ENCODE measurements around the gene GCAT.
A peak's percentile ranks its signal among the peaks of the same experiment; 100 is the strongest.

The GCAT gene

GRCh38 chr22:37807410-37808293 lies at the start of gene GCAT:
Gene GCAT (plus strand): TSS chr22:37807934. CDS start chr22:37807968, 34 bp downstream.
- DNase-seq (ENCODE audit: low read depth in 1 of 2, low spot score in 1 of 2), result peak; percentile 75 to 85

GRCh38 chr22:37758694-37759093 lies 49.0 kb upstream of the GCAT start:
- no peak for DNase-seq (ENCODE audit: low read depth in 1 of 2, low spot score in 1 of 2)

DNA sequence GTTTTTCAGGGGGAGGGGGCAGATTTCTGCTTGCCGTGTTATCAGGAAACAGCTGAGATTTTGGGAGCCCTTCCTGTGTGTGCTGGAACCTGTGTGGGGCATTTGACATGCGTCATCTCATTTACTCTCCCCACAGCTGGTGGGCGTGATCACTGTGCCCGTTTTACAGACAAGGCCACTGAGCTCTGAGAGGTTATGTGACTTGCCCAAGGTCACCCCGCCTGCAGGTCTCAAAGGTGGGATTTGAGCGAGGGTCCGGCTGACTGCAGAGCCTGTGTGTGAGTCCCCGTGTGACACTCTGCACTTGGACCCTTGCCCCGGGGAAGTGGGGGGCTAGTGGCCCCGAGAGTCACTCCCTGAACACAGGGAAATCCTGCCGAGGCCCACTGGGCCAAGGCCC lies 48.5 kb upstream of the GCAT start:
- DNase-seq (ENCODE audit: low read depth in 1 of 2, low spot score in 1 of 2), result no peak

DNA sequence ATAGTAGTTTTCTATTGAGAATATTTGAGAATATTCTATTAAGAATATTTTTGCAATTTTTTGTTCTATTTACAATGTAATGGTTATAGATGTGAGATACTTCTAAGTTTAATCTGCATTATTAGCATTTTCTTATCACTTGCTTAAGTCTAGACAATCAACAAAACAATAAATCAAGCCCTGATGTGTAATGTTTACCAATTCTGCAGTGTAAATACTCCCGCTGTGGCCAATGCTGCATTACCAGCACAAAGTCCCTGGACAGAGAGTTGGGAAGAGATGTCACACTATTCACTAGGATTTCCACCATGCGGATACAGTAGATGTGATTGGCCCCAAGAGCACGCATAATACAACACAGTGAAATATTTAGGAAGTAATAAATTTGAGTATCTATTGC lies 47.6 kb upstream of the GCAT start:
- DNase-seq (ENCODE audit: low read depth in 1 of 2, low spot score in 1 of 2), result no peak

GRCh38 chr22:37762389-37762836 lies 45.3 kb upstream of the GCAT start:
- no peak for DNase-seq (ENCODE audit: low read depth in 1 of 2, low spot score in 1 of 2)

DNA sequence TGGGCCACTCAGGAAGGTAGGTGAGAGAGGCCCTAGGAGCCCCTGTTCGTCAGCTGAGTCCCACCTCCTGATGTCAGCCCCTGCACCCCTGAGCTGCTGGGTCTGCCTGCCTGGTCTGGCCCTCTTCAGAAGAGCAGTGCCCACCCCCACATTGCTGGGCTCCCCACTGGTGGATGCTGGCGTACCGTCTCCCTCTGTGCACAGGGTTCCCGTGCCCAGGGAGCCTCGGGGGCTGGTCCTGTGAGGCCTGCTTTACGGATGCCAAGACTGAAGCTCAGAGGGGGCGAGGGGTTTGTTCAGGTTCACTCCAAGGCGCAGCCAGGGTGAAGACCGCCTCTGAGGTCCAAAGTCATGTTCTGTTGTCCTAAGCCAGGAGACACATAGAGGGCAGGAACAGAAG lies 44.7 kb upstream of the GCAT start:
- DNase-seq (ENCODE audit: low read depth in 1 of 2, low spot score in 1 of 2), result no peak

DNA sequence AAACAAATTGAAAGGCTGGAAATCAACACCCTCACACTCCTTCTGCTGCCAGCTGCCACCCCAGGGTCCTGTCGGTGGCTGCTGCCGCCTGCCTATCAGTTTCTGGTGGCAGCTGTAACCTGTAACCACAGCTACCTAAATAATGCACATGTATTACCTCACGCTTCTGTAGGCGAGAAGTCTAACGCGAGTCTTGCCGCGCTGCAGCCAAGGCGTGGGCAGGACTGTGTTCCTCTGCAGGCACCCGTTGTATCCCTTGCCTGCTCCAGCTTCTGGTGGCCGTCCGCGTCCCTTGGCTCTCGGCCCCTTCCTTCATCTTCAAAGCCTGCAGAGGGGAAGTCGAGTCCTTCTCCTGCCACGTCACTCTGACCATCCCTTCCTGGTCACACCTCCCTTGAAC lies 44.1 kb upstream of the GCAT start:
- DNase-seq (ENCODE audit: low read depth in 1 of 2, low spot score in 1 of 2), result no peak

DNA sequence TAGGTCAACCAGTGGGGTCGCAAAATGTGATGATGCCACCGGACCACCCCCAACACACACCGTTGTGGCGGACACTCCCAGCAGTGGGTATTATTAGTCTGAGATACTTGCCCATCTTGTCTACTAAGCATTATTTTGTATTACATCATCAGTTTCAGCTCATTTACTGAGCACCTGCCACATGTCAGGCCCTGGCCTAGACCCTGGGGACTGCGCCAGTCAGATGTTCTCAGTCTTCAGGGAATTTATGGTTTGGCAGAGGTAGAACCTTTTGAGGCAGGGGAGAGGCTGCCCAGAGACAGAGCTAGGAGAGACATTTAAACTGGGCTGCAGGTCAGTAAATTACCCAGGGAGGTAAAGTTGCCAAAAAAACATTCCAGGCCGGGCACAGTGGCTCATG lies 43.1 kb upstream of the GCAT start:
- no peak for DNase-seq (ENCODE audit: low read depth in 1 of 2, low spot score in 1 of 2)

DNA sequence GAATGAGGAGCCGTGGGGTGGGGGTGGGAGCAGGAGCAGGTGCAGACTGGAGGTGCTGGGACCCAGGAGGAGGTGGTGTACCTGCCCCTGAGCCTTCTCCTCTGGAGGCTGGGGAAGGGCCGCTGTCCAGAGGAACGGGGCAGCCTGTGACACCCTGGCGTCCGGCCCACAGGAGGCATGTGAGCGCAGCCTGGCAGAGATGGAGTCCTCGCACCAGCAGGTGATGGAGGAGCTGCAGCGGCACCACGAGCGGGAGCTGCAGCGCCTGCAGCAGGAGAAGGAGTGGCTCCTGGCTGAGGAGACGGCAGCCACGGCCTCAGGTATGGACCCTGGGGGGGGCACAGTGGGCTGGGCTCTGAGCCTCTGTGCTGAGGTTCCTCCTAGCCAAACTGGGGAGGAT lies 42.2 kb upstream of the GCAT start:
- no peak for DNase-seq (ENCODE audit: low read depth in 1 of 2, low spot score in 1 of 2)

DNA sequence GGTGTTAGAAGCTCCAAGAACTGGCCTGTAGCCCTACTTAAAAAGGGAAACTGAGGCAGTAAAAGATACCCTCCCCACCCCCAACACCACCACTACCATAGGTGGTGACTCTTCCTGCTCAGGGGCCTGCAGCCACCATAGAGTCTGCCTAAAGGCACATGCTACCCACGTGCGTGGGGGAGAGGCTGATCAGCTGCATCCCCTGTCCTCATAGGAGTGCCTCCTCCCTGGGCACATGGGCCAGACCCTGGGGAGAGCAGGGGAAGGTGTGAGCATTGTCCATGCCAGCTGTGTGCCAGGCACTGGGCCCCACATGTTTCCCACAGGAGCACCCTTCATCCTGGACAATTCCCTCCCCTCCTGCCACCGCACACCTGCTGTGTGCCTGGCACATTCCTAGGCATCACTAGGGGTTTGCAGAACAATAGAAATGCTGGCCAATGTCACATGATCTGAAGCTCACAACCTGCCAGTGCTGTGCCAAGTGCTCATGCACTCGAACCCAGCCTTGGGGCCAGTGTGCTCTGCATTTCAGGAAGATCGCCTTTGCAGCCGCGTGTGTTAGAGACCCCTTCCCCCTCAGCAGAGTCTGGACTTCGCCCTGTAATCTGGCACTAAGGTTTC lies 41.7 kb upstream of the GCAT start:
- no peak for DNase-seq (ENCODE audit: low read depth in 1 of 2, low spot score in 1 of 2)

DNA sequence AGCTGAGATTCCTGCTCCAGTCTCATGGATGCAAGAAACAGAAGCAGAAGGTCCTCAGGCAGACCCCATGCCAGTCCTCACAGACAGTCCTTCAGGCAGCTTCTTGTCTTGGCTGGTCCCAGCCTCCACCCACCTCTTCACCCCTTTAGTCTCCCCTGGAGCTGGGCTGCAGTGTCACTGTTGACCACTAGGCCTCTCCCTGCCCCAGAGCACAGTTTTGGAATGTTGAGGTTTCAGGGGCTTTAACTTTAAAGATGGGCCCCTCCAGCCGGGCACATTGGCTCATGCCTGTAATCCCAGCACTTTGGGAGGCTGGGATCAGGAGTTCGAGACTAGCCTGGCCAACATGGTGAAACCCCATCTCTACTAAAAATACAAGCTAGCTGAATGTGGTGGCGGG lies 39.5 kb upstream of the GCAT start:
- no peak for DNase-seq (ENCODE audit: low read depth in 1 of 2, low spot score in 1 of 2)

DNA sequence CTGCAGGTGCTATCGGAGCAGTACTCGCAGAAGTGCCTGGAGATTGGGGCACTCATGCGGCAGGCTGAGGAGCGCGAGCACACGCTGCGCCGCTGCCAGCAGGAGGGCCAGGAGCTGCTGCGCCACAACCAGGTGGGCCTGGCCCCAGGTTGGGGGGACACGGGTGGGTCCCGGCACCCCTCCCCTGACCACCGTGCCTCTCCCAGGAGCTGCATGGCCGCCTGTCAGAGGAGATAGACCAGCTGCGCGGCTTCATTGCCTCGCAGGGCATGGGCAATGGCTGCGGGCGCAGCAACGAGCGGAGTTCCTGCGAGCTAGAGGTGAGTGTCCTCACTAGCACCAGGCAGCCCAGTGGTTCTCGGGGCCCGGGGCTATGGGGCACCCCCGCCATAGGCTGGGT lies 38.7 kb upstream of the GCAT start:
- DNase-seq (ENCODE audit: low read depth in 1 of 2, low spot score in 1 of 2), result no peak

- DNase-seq (ENCODE audit: low read depth in 1 of 2, low spot score in 1 of 2), result no peak
These were observed 36.7 kb upstream of the GCAT start for GRCh38 chr22:37771081-37771480.

- DNase-seq (ENCODE audit: low read depth in 1 of 2, low spot score in 1 of 2), result no peak
These were observed 35.9 kb upstream of the GCAT start for GRCh38 chr22:37771702-37772427.

DNA sequence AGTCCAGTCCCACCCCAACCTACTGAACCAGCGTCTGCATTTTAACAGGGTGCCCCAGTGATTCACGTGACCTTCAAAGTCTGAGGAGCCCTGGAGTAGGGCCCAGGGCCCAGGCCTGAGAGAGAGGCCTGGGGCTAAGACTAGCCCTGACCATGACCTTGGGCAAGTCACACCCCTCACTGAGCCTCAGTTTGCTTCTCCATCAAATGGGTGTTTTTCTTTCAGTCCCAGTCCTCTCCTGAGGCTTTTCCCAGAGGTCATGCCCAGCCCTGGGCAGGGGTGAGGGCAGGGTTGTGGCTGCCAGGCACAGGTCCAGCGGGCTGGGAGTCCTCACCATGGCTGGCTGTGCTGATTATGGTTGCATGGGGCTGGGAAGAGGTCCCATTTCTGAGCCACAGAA lies 33.0 kb upstream of the GCAT start:
- DNase-seq (ENCODE audit: low read depth in 1 of 2, low spot score in 1 of 2), result no peak

DNA sequence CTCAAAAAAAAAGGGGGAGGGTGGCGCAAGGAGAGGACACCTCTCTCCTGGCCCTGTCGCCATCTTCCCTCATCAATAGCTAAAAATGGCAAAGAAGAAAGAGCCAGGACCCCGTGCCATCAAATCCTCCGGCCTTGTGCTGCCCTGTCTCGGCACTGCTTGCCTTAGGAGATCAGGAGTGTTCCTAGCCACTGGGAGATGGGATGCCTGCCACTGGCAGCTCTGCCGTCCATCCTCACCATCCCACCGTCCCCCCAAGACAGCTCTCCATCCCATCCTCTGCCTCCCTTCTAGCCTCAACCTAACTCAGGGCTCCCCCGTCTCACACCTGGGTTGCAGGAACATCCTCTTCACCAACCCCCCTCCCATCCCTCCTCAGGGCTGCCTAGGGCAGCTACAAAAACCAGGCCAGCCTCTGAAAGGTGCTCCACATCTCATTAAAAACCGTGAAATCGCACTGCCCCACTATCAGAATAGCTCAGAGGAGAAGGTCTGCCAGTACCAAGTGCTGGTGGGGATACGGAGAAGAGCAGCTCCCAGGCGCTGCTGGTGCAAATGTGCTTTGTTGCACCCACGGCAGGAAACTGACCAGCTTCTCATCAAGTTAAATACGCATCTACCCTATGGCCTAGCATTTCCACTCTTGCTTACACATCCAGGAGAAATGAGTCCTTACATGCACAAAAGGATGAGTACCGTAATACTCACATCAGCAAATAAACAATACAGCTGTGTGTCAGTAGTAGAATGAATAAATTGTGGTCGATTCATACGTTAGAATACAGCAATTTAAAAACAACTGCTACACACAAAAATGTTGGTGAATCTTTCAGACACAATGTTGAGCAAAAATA lies 31.7 kb upstream of the GCAT start:
- DNase-seq (ENCODE audit: low read depth in 1 of 2, low spot score in 1 of 2), result no peak

- DNase-seq (ENCODE audit: low read depth in 1 of 2, low spot score in 1 of 2), result no peak
These were observed 31.1 kb upstream of the GCAT start for GRCh38 chr22:37776639-37777005.

DNA sequence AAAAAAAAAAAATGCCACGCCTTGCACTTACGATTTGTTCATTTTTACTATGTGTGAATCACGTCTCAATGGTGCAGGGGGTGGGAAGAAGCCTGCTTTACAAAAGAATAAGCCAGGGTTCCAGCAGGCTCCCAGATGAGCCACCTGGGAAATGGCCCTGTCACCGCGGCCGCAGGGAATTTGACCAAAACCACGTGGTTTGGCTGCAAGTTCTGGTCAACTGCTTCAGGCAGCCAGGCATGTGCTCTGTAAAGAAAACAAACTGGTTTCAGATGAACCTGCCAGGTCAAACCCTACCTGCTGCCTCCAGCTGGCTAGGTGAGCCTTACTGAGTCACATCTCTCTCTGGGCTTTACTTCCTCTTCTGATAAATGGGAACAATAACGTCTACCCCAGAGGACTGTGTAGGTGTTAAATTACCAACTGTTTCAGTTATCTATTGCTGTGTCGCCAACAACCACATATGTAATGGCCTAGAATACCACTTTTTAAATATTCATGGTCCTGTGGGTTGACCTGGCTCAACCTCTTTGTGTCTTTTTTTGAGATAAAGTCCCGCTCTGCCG lies 30.5 kb upstream of the GCAT start:
- DNase-seq (ENCODE audit: low read depth in 1 of 2, low spot score in 1 of 2), result no peak

- DNase-seq (ENCODE audit: low read depth in 1 of 2, low spot score in 1 of 2), result no peak
These were observed 29.2 kb upstream of the GCAT start for GRCh38 chr22:37778370-37779009.

DNA sequence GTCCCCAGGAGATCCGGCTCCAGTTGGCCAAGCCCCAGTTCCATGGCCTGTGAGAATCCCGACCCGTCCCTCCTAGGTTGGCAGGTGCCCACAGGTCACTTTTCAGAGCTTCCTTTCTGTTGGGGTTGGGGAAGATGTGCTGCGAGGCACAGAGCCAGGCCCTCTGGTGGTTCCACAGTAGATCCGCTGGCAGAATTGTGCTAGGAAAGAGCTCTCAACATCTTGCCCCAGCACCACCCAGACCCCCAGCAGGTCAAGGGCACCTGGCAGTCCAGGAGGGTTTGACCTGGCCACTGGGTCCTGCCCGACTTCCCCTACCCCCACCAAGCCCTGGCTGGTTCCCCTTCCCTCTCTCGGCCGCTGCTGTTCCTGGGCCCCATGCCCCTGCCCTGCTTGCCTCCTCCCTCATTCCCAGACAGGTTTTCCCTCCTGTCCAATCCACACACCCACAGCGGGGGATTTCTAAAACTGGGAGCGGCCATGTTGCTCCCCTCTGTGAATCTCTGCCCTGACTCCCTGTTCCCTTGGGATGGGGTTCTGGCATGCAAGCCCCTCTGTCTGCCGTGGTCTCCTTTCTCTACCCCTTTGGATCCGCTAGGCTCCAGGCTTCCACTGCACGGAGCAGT lies 26.2 kb upstream of the GCAT start:
- no peak for DNase-seq (ENCODE audit: low read depth in 1 of 2, low spot score in 1 of 2)

Data from activated CD4-positive, alpha-beta T cell treated with anti-CD3 and anti-CD28 coated beads, Interleukin-2, amount 50 U/mL, for 24 hours (primary cell).